Measurements from ENCODE around the gene GABARAPL2.

The GABARAPL2 gene

GRCh38 chr16:75555213-75555706 is 10.9 kb upstream of the GABARAPL2 start:
- no peak for DNase-seq

GRCh38 chr16:75555707-75556430 is 10.3 kb upstream of the GABARAPL2 start, which contains the start of gene TMEM231:
Gene TMEM231 (minus strand): TSS chr16:75556252. CDS start chr16:75556209, 43 bp downstream.
- DNase-seq = peak; percentile 96 to 97

- DNase-seq = no peak
These were observed 9.7 kb upstream of the GABARAPL2 start for GRCh38 chr16:75556431-75556950.

GRCh38 chr16:75558846-75559401 is 7.3 kb upstream of the GABARAPL2 start:
- no peak for DNase-seq

GRCh38 chr16:75559564-75560372 is 6.4 kb upstream of the GABARAPL2 start:
- no peak for DNase-seq

GRCh38 chr16:75565640-75566039 is 539 bp upstream of the GABARAPL2 start:
- no peak for DNase-seq

GRCh38 chr16:75566758-75567255 is 628 bp downstream of the GABARAPL2 start:
- no peak for DNase-seq

- no peak for DNase-seq
These were observed 1.7 kb downstream of the GABARAPL2 start for GRCh38 chr16:75567911-75568310.

GRCh38 chr16:75570396-75571065 is 4.4 kb downstream of the GABARAPL2 start:
- DNase-seq = no peak

- DNase-seq = no peak
These were observed 6.8 kb downstream of the GABARAPL2 start for GRCh38 chr16:75572864-75573542.

GRCh38 chr16:75573955-75574354 is 7.8 kb downstream of the GABARAPL2 start:
- no peak for DNase-seq

GRCh38 chr16:75575958-75576357 is 9.8 kb downstream of the GABARAPL2 start:
- DNase-seq = no peak

GRCh38 chr16:75576384-75576811 is 10.2 kb downstream of the GABARAPL2 start:
- DNase-seq = no peak

- no peak for DNase-seq
These were observed 12.0 kb downstream of the GABARAPL2 start for GRCh38 chr16:75578212-75578611.

- no peak for DNase-seq
These were observed 12.5 kb downstream of the GABARAPL2 start for GRCh38 chr16:75578725-75579124.

GRCh38 chr16:75579281-75579834 is 13.2 kb downstream of the GABARAPL2 start:
- DNase-seq = no peak

GRCh38 chr16:75584108-75584507 is 17.9 kb downstream of the GABARAPL2 start:
- DNase-seq = no peak

- DNase-seq = no peak
These were observed 22.5 kb downstream of the GABARAPL2 start for GRCh38 chr16:75588716-75589115.

GRCh38 chr16:75589306-75589705 is 23.1 kb downstream of the GABARAPL2 start:
- no peak for DNase-seq

- no peak for DNase-seq
These were observed 25.0 kb downstream of the GABARAPL2 start for GRCh38 chr16:75590920-75591843.

Data from stimulated activated CD4-positive, alpha-beta T cell treated with anti-CD3 and anti-CD28 coated beads, Interleukin-4, amount 100 ng/mL, for 4 hours (primary cell).